Skeletal muscle satellite cell (primary cell): ENCODE results near the gene TTC3.

Experiments
- H3K27me3 ChIP-seq: 2 replicates; pipeline ENCODE4 v1.7.0; 2013; ENCODE audit warnings: low read length; ENCODE audit not compliant: control insufficient read depth, insufficient read depth
- H3K36me3 ChIP-seq: 2 replicates; pipeline ENCODE4 v1.7.0; 2013; ENCODE audit warnings: mild to moderate bottlenecking, control low read depth, low read length; ENCODE audit not compliant: insufficient read depth
- H3K4me1 ChIP-seq: 2 replicates; pipeline ENCODE4 v1.7.0; 2013; ENCODE audit warnings: low read length; ENCODE audit not compliant: control insufficient read depth, insufficient read depth
- H3K4me2 ChIP-seq: 2 replicates; pipeline ENCODE4 v1.7.0; 2013; ENCODE audit warnings: mild to moderate bottlenecking, low read length
- H3K4me3 ChIP-seq: 2 replicates; pipeline ENCODE4 v1.7.0; 2013; ENCODE audit warnings: low read length
- H3K9ac ChIP-seq: 2 replicates; pipeline ENCODE4 v1.7.0; 2013; ENCODE audit warnings: mild to moderate bottlenecking, low read depth, low read length, moderate library complexity
- H3K9me3 ChIP-seq: replicated peaks from 2 replicates; pipeline ENCODE4 v1.7.0; 2013; ENCODE audit warnings: mild to moderate bottlenecking, control low read depth, low read length

TTC3 gene

DNA sequence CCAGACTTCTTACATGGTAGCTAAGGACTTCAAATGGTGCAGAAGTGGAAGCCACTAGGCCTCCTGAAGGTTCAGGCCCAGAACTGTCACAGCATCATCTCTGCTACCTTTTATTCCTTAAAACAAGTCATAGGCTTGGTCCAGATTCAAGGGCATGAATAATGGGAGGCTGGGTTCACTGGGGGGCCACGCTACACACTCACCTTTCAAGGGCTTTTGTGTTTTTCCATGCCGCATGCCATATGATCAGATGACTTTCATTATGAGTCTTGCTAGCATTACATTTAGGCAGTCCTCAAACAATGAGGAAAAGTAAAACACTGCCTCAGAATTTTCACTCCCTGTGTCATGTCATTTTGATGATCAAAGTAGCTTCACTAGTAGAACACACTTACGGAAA, 110.7 kb downstream of the TTC3 start:
- no peaks in the 10 kb centered on the region for H3K4me1 ChIP-seq
- no peaks in the 10 kb centered on the region for H3K9me3 ChIP-seq
- no peak overlapping the region for H3K4me3 ChIP-seq
- H3K36me3 ChIP-seq = peaks cover 72% of the 10 kb centered on the region
- no peak overlapping the region for H3K9ac ChIP-seq
- H3K4me2 ChIP-seq = no peak overlapping the region
- H3K27me3 ChIP-seq = no peaks in the 10 kb centered on the region

DNA sequence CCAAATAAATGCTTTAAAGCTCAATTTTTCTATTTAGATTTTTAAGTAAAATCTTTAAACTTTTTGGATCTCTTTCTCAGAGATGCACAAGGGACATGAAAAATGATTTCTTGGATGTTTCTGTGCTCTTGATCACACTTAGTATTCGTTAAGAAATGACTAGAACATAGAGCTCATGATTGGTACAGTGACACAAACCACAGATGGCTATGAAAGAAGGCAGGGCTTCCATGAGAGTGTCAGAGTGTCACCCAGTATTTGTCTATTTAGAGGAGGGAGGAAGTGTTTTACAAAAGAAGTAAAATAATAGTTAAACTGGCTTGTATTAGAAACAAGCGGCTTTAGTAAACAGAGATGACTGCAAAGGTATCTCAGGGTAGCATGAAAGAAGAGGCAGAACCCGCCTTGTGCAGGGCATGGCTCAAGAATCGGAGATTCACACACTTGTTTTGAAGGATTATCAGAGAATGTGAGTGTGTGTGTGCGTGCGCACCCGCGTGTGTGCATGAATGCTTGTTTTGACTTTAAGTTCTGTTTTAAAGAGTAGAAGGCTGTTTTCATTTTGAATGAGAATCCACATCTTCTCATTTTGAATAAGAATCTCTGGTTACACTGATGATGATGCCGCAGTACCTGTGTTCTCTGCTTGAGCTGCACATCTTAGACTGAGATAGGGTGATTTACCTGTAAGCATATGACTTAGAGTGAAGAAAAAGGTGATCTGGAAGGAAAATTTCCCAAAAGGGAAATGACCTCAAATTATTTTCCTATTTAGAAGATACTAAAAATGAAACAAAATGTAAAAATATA, 111.9 kb downstream of the TTC3 start:
- Histone ChIP-seq H3K27me3 (no peaks in the 10 kb centered on the region), H3K9me3 (no peaks in the 10 kb centered on the region), H3K4me2 (no peak overlapping the region), H3K9ac (no peak overlapping the region), H3K4me3 (no peak overlapping the region), H3K36me3 (peaks cover 68% of the 10 kb centered on the region), H3K4me1 (no peaks in the 10 kb centered on the region)

DNA sequence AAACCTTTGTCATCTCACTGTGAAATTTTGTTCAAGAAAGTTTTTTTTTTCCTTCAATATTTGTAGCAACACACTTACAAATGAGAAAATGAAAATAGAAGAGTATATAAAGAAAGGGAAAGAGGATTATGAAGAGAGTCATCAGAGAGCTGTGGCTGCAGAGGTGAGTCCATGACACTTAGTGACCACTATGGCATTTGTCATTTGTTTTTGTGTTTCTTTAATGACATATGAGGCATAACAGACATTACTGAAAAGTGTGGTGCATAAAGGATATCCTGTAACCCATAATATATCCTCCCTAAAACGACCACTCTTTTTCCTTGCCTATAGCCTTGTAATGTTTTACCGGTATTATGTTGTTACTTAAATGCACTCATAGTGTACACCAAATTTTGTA, 113.9 kb downstream of the TTC3 start:
- no peaks in the 10 kb centered on the region for H3K27me3 ChIP-seq
- peaks cover 71% of the 10 kb centered on the region for H3K36me3 ChIP-seq
- no peak overlapping the region for H3K4me2 ChIP-seq
- no peak overlapping the region for H3K9ac ChIP-seq
- no peaks in the 10 kb centered on the region for H3K4me1 ChIP-seq
- no peak overlapping the region for H3K4me3 ChIP-seq
- H3K9me3 ChIP-seq = no peaks in the 10 kb centered on the region

GRCh38 chr21:37188825-37189224, 115.8 kb downstream of the TTC3 start:
- Histone ChIP-seq H3K4me2 (no peak overlapping the region), H3K9ac (no peak overlapping the region), H3K4me3 (no peak overlapping the region), H3K4me1 (no peaks in the 10 kb centered on the region), H3K9me3 (no peaks in the 10 kb centered on the region), H3K36me3 (peaks cover 73% of the 10 kb centered on the region), H3K27me3 (no peaks in the 10 kb centered on the region)

GRCh38 chr21:37192019-37192418, 119.0 kb downstream of the TTC3 start:
- H3K27me3 ChIP-seq = no peaks in the 10 kb centered on the region
- H3K36me3 ChIP-seq = peaks cover 84% of the 10 kb centered on the region
- no peak overlapping the region for H3K4me2 ChIP-seq
- peaks cover 8% of the 10 kb centered on the region for H3K4me1 ChIP-seq
- H3K9me3 ChIP-seq = no peaks in the 10 kb centered on the region
- H3K4me3 ChIP-seq = no peak overlapping the region
- no peak overlapping the region for H3K9ac ChIP-seq

- H3K27me3 ChIP-seq = no peaks in the 10 kb centered on the region
- no peaks in the 10 kb centered on the region for H3K9me3 ChIP-seq
- H3K4me3 ChIP-seq = no peak overlapping the region
- H3K4me2 ChIP-seq = no peak overlapping the region
- peaks cover 8% of the 10 kb centered on the region for H3K4me1 ChIP-seq
- H3K36me3 ChIP-seq = peaks cover 79% of the 10 kb centered on the region
- H3K9ac ChIP-seq = no peak overlapping the region
Measured at GRCh38 chr21:37193006-37193405, 120.0 kb downstream of the TTC3 start.

DNA sequence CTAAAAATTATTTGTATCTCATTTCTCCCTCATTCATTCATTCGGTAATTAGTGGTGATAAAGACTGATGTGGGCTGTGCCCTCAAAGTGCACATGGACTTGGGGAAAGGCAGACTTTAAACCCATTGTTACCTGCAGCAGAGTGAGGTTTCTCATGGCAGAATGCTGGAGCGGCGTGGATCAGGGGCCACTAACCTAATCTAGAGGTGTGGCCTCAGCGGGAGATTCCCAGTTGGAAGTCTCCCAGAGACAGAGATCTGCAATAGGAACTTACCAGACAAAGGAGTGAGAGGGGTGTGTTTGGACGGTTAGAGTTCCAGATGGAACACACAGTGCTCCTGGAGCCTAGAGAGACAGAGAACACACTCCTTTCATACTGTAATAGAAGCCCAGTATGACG, 120.6 kb downstream of the TTC3 start:
- Histone ChIP-seq H3K4me1 (peaks cover 14% of the 10 kb centered on the region), H3K36me3 (peaks cover 77% of the 10 kb centered on the region), H3K9me3 (no peaks in the 10 kb centered on the region), H3K9ac (no peak overlapping the region), H3K4me3 (no peak overlapping the region), H3K27me3 (no peaks in the 10 kb centered on the region), H3K4me2 (no peak overlapping the region)

DNA sequence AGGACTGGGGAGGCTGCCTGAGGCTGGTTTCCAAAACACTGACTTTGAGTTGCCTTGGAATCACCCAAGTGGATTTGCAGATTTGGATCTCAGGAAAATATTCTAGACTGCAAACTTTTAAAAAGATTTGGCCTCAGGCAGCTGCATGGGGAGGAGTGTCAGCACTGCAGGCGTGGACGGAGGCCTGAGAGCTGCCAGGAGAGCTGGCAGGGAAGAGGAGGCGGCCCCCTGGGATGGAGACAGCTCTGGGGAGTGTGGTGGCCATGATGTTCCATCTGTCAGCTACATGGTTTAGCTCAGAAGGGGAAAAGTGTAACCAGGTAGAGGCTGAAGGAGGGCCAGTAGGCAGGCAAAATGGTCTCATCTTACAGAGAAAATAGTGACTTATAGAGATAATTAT, 122.0 kb downstream of the TTC3 start:
- Histone ChIP-seq H3K9ac (no peak overlapping the region), H3K36me3 (peaks cover 81% of the 10 kb centered on the region), H3K9me3 (no peaks in the 10 kb centered on the region), H3K27me3 (no peaks in the 10 kb centered on the region), H3K4me3 (no peak overlapping the region), H3K4me2 (no peak overlapping the region), H3K4me1 (peaks cover 28% of the 10 kb centered on the region)

DNA sequence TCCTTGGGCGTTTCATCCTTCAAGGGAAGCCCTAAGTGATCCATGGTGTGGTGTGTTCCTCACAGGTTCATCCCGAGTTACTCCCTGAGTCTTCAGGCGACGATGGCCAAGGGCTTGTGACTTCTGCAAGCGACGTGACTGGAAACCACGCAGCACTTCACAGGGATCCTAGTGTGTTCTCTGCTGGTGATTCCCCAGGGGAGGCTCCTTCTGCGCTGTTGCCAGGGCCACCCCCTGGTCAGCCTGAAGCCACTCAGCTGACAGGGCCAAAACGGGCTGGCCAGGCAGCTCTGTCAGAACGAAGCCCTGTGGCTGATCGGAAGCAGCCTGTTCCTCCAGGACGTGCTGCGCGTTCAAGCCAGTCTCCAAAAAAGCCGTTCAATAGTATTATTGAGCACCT, 122.6 kb downstream of the TTC3 start:
- Histone ChIP-seq H3K4me1 (peaks cover 28% of the 10 kb centered on the region), H3K4me2 (no peak overlapping the region), H3K27me3 (no peaks in the 10 kb centered on the region), H3K9me3 (no peaks in the 10 kb centered on the region), H3K4me3 (no peak overlapping the region), H3K9ac (no peak overlapping the region), H3K36me3 (peaks cover 82% of the 10 kb centered on the region)

- H3K4me1 ChIP-seq = peaks cover 28% of the 10 kb centered on the region
- no peaks in the 10 kb centered on the region for H3K27me3 ChIP-seq
- no peak overlapping the region for H3K4me3 ChIP-seq
- H3K4me2 ChIP-seq = no peak overlapping the region
- no peak overlapping the region for H3K9ac ChIP-seq
- H3K9me3 ChIP-seq = no peaks in the 10 kb centered on the region
- H3K36me3 ChIP-seq = peaks cover 83% of the 10 kb centered on the region
Measured at GRCh38 chr21:37196847-37197246, 123.8 kb downstream of the TTC3 start.

DNA sequence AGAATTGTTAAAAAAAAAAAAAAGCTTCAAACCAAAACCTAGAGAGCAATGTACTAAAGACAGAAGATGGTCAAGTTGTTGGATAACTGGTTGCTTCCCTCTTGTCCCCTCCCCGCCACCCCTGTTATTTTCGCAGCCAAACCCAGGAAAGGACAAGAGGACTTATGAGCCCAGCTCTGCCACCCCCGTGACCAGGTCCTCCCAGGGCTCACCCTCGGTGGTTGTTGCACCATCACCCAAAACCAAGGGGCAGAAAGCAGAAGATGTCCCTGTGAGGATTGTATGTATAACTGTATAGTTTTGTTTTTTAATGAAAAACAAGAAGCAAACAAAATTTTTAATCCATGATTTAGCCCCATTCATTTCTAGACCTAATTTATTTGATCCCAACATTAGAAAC, 124.7 kb downstream of the TTC3 start:
- H3K4me1 ChIP-seq = peaks cover 28% of the 10 kb centered on the region
- no peak overlapping the region for H3K4me3 ChIP-seq
- H3K4me2 ChIP-seq = no peak overlapping the region
- H3K9me3 ChIP-seq = no peaks in the 10 kb centered on the region
- H3K36me3 ChIP-seq = peaks cover 83% of the 10 kb centered on the region
- no peak overlapping the region for H3K9ac ChIP-seq
- H3K27me3 ChIP-seq = no peaks in the 10 kb centered on the region
